ENCODE data around the gene C2CD2. TPM values are rescaled to one million over a fixed set of nuclear protein-coding genes. Genes with fewer than 3 reads are reported as not detected.
"Not testable (repeated sequence)": the region's sequence is repeated elsewhere in the genome, so short reads cannot be mapped to it uniquely, and the experiment has no call there.

The C2CD2 gene
- total RNA-seq, 1 donor: 5.6 TPM

DNA sequence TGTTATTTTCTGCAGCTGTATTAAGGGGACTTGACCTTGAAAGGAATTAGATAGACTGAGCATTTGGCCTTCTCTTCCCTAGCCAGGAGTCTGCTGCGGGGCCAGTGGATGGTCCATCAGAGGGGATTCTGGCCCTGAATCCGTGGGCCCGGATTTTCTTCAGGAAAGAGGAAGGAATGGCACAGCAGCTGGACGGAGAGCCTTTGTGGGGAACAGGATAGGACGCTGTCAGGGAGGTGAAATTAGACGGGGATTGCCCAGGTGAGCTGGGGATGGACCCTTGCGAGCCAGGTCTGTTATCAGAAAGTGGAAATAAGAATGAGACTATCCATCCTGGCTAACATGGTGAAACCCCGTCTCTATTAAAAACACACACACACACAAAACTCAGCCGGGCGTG, 1.7 kb upstream of the C2CD2 start:
- Histone ChIP-seq H3K4me3 (ENCODE audit: low read length) (no peak overlapping the region), H3K4me1 (ENCODE audit: insufficient read depth, low read length) (peaks cover 19% of the 10 kb centered on the region), H3K27me3 (ENCODE audit: insufficient read depth, low read length) (no peaks in the 10 kb centered on the region), H3K9me3 (ENCODE audit: low read depth, low read length) (no peaks in the 10 kb centered on the region)

DNA sequence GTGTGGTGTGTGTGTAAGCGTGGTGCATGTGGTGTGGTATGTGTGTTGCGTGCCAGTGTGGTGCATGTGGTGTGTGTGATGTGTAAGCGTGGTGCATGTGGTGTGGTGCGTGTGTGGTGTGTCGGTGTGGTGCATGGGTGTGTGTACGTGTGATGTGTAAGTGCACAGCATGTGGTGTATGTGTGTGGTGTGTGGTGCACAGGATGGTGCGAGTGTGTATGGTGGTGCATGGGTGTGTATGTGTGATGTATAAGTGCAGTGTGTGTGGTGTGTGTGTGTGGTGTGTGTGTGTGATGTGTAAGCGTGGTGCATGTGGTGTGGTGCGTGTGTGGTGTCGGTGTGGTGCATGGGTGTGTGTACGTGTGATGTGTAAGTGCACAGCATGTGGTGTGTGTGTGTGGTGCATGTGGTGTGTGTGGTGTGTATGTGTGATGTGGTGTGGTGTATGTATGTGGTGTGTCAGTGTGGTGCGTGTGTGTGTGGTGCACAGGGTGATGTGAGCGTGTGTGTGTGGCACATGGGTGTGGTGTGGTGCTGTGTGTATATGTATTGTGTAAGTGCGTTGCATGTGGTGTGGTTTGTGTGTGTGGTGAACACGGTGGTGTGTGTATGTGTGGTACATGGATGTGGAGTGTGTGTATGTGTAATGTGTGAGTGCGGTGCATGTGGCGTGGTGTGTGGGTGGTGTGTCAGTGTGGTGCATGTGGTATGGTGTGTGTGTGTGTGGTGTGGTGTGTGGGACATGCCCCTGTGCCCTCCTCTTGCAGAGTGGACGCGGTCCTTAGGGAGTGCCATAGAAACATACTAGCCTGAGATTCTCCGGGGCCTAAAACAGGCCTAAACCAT, 1.1 kb upstream of the C2CD2 start:
- no peaks in the 10 kb centered on the region for H3K9me3 ChIP-seq (ENCODE audit: low read depth, low read length)
- no peak overlapping the region for H3K4me3 ChIP-seq (ENCODE audit: low read length)
- H3K4me1 ChIP-seq (ENCODE audit: insufficient read depth, low read length): peaks cover 19% of the 10 kb centered on the region
- no peaks in the 10 kb centered on the region for H3K27me3 ChIP-seq (ENCODE audit: insufficient read depth, low read length)

DNA sequence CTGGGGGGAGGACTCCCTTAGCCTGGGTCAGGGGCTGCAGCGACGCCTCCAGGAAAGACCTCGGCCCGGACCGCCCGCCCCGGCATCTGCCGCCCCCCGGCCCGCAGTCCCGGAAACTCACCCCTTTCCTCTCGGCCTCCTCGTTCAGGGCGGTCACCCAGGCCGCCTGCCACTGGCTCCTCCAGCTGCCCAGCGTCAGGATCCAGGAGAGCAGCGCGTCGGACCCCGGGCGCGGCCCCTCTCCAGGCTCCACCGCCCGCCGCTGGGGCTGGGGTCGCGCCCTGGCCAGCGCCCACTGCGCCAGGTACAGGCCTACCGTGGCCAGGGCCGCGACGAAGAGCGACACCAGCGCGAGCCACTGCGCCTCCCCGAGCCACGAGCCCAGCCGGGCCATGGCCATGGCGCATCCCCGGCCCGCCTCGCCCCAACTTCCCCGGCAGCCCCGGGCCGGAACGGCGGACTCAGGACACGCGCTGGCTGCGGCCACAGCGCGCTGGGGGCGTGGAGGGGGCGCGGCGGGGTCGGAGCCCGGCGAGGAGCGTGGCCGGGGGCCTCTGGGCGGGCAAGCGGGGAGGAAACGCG, 478 bp downstream of the C2CD2 start:
- H3K4me3 ChIP-seq (ENCODE audit: low read length): peak overlapping the region; percentile 29

DNA sequence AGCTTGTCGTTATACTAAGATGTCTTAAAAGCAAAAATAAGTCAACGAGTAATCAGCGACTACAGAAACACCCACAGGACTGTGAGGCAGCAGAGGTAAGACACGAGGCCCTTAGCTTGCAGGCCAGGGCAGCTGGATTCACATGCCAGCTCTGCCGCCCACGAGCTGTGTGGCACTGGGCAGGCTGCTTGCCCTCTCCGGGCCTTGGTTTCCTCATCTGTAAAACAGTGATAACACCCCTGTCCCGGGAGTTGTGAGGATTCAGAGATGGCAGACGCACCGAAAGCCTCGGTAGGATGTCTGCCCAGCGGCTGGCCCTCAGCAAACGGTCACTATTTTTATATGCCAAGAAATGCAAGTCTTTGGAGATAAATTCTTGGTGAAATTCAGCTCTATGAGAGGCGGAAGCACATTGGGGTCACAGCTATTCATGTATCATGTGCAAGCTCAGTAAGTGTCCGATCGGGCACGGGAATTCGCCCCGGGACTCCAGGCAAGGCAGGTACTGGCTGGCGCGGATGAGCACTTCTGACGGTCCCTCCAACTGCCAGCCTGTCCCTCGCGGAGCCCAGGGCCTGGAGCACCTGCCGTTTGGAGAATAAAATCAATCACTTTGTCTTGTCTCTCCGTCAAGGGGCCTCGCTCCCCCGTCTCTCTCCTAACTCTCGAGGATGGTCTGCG, 1.1 kb downstream of the C2CD2 start:
- Histone ChIP-seq H3K27me3 (ENCODE audit: insufficient read depth, low read length) (no peaks in the 10 kb centered on the region), H3K4me1 (ENCODE audit: insufficient read depth, low read length) (peaks cover 19% of the 10 kb centered on the region), H3K4me3 (ENCODE audit: low read length) (peak overlapping the region; percentile 29), H3K9me3 (ENCODE audit: low read depth, low read length) (no peaks in the 10 kb centered on the region)

More for the DNA sequence above, 478 bp downstream of the C2CD2 start:
- Histone ChIP-seq H3K4me1 (ENCODE audit: insufficient read depth, low read length) (peaks cover 19% of the 10 kb centered on the region), H3K27me3 (ENCODE audit: insufficient read depth, low read length) (no peaks in the 10 kb centered on the region), H3K9me3 (ENCODE audit: low read depth, low read length) (no peaks in the 10 kb centered on the region)

DNA sequence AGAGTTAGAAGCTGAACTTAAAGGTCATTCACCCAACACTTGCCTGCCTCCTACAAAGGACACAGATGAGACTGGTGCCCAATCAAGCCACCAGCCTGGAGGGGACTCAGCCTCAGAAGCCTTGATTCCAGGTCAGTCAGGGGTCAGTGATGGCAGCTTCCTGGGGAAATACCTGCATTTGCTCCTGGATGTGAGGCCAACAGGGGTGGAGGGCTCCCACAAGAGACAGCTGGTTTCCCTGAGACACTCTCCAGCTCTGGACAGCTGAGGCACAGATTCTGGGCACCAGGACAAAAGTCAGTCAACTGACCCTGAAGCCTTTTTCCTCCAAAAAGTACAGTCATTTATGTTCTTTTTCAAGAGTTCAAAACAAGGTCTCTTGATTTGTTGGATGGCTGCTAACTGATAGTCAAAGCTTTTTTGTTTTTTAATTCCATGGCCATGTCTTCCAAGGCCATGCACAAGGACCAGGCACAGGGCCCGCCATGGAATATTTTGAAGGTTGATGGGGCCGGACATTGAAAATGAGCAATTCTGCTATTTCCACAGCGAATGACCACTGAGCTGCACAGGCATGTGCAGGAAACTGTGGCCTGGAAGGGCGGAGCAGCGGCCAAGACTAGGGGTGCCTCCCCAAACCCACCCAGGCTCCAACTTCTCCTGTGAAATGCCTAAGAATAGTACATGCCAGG, 1.8 kb downstream of the C2CD2 start:
- no peak overlapping the region for H3K4me3 ChIP-seq (ENCODE audit: low read length)

DNA sequence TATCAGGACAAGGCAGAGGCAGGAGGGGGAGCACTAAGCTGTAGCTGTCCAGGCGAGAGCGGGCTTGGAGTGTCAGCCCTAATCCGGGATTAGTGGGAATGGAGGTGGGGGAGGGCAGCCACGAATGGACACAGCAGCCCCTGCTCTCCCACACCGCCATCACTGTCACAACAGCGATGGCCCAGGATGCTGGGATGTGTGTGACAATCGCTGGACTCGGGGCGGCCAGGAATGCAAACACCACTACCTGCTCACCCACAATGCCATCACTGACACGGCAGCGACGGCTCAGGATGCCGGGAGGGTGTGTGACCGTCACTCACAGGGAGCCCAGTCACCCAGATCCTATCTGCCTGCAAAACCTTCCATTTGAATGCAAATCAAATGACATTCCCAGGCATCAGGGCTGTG, 2.9 kb downstream of the C2CD2 start:
- Histone ChIP-seq H3K4me3 (ENCODE audit: low read length) (no peak overlapping the region), H3K4me1 (ENCODE audit: insufficient read depth, low read length) (peaks cover 19% of the 10 kb centered on the region), H3K9me3 (ENCODE audit: low read depth, low read length) (no peaks in the 10 kb centered on the region), H3K27me3 (ENCODE audit: insufficient read depth, low read length) (no peaks in the 10 kb centered on the region)

More for the DNA sequence above, 1.8 kb downstream of the C2CD2 start:
- no peaks in the 10 kb centered on the region for H3K9me3 ChIP-seq (ENCODE audit: low read depth, low read length)
- no peaks in the 10 kb centered on the region for H3K27me3 ChIP-seq (ENCODE audit: insufficient read depth, low read length)
- H3K4me1 ChIP-seq (ENCODE audit: insufficient read depth, low read length): peaks cover 19% of the 10 kb centered on the region

DNA sequence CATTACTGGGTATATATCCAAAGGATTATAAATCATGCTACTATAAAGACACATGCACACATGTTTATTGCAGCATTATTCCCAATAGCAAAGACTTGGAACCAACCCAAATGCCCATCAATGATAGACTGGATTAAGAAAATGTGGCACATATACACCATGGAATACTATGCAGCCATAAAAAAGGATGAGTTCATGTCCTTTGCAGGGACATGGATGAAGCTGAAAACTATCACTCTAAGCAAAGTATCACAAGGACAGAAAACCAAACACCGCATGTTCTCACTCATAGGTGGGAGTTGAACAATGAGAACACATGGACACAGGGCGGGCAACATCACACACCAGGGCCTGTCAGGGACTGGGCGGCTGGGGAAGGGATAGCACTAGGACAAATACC, 4.2 kb downstream of the C2CD2 start:
- H3K27me3 ChIP-seq (ENCODE audit: insufficient read depth, low read length); H3K4me3 ChIP-seq (ENCODE audit: low read length); H3K9me3 ChIP-seq (ENCODE audit: low read depth, low read length): not testable (repeated sequence)
- peaks cover 19% of the 10 kb centered on the region for H3K4me1 ChIP-seq (ENCODE audit: insufficient read depth, low read length)

DNA sequence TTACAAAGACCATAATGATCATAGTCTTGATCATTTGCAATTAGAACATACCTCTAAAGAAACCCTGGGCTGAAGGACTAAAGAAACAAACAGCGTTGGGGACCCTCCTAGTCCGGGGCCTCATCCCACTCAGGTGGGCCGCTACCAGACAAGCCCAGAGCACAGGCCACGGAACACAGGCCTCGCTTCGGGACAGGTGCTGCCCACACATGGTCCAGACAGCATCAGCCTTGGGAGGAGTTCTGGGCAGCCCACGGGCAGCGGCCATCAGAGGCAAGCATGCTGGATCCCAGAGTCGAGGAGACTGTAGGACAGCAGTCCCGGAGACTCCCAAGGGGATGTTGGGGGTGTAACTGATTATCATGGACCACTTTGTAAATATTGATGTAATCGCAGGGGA, 4.9 kb downstream of the C2CD2 start:
- Histone ChIP-seq H3K9me3 (ENCODE audit: low read depth, low read length) (no peaks in the 10 kb centered on the region), H3K4me1 (ENCODE audit: insufficient read depth, low read length) (peaks cover 15% of the 10 kb centered on the region), H3K4me3 (ENCODE audit: low read length) (no peak overlapping the region), H3K27me3 (ENCODE audit: insufficient read depth, low read length) (no peaks in the 10 kb centered on the region)

DNA sequence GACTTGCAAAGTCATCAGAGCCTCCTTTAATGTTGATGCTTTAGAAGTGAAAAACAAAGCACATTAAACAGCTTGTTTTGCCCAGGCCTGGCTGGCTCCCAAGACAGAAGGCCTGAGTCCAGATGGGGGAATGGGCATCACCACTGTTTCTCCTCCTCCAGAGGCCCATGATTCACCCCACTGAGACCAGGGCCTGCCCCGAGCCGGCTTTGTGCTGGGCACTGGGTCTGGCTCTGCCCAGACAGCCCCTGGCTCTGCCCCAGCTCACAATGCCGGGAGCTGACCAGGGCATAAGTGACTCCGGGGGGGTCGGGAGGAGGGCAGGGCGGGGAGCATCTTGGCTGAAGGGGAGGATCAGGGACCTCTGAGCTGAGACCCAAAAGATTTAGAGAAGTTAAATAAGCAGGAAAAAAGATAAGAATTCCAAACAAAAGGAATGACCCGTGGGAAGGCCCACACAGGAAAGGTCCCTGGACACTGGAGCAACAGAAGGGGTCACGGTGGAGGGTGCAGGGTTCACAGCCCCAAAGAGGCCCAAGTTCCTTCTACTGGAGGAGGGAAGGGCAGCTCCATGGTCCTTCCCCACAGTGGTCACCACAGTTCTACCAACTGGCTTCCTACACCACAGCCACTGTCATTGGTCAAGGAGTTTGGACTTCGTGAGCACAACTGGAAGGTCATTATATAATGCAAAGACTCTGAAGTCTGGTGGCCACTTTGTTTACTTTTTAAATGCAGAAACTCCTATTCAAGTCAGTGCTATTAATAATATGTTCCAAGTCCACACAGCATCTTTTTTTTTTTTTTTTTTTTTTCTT, 5.5 kb downstream of the C2CD2 start:
- peaks cover 13% of the 10 kb centered on the region for H3K4me1 ChIP-seq (ENCODE audit: insufficient read depth, low read length)
- no peak overlapping the region for H3K4me3 ChIP-seq (ENCODE audit: low read length)
- no peaks in the 10 kb centered on the region for H3K27me3 ChIP-seq (ENCODE audit: insufficient read depth, low read length)
- no peaks in the 10 kb centered on the region for H3K9me3 ChIP-seq (ENCODE audit: low read depth, low read length)

DNA sequence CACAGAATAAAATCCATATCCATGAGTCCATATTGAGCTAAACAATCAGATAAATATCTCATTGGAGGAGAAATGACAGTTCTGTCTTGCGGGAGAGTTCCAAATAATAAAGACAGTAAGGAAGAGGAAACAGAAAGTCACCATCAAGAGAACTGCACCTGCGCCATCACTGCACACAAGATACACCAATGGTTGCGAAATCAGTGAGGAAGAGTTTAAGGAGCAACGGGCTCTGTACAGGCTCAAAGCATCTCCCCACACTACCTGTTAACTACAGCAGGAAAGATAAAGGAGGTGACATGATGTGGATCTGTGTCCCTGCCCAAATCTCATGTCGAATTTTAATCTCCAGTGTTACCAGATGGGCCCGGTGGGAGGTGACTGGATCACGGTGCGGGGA, 7.8 kb downstream of the C2CD2 start:
- H3K27me3 ChIP-seq (ENCODE audit: insufficient read depth, low read length): no peaks in the 10 kb centered on the region
- no peaks in the 10 kb centered on the region for H3K4me1 ChIP-seq (ENCODE audit: insufficient read depth, low read length)
- no peaks in the 10 kb centered on the region for H3K9me3 ChIP-seq (ENCODE audit: low read depth, low read length)
- H3K4me3 ChIP-seq (ENCODE audit: low read length): no peak overlapping the region

DNA sequence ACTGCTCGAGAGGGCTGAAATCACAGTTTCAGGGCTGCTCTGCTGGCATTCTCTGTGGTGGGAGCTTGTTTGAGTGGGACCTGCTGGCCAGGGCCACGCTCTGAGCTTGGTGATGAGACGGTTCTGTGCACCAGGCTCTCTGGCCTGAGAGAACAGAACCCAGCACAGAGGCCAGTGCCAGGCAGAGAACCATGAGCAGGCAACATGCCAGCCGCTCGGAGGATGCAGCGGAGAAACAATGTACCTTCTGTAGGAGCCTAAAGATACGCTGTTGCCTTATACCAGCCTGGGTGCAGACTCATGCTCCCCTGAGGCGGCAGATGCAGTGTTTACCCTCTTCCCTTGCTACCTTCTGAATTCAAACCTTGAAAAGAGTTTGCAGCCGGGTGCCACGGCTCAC, 10.0 kb downstream of the C2CD2 start:
- Histone ChIP-seq H3K27me3 (ENCODE audit: insufficient read depth, low read length) (no peaks in the 10 kb centered on the region), H3K4me3 (ENCODE audit: low read length) (no peak overlapping the region), H3K4me1 (ENCODE audit: insufficient read depth, low read length) (no peaks in the 10 kb centered on the region), H3K9me3 (ENCODE audit: low read depth, low read length) (no peaks in the 10 kb centered on the region)

DNA sequence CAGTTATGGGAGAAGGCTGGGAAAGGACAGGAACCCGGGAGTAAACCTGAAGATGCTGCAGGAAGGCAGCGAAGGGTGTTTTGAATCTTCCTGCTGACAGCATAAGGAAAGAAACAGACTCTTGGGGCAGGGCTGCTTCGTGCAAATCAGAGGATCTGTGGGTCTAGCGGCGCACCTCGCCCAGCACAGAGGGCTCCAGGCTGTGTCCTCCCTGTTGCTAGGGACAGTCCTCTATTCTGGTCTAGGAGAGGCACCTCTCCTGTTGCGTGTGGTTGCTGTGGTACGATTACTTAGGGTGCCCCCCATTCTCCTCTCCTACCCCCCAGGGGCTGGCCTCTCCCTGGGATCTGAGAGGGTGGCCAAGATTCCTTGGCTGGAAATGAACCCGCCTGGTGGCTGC, 11.4 kb downstream of the C2CD2 start:
- no peaks in the 10 kb centered on the region for H3K4me1 ChIP-seq (ENCODE audit: insufficient read depth, low read length)
- H3K9me3 ChIP-seq (ENCODE audit: low read depth, low read length): no peaks in the 10 kb centered on the region
- no peak overlapping the region for H3K4me3 ChIP-seq (ENCODE audit: low read length)
- no peaks in the 10 kb centered on the region for H3K27me3 ChIP-seq (ENCODE audit: insufficient read depth, low read length)

DNA sequence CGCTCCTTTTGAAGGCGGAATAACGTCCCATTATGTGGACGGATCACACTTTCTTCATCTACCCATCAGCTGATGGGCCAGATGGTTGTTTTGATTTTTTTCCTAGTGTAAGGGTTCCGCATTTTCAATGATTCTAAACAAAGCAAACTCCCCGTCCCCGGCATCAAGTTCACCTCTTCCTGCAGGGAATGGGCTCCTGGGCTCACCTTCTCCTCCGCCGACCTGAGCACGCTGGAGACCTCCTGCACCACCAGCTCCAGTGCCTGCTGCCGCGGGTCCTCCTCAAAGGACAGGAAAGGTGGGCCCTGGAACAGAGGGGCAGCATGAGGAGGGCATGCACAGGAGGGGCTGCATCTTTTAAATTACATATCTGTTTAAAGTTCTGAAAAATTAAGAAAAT, 11.9 kb downstream of the C2CD2 start:
- H3K9me3 ChIP-seq (ENCODE audit: low read depth, low read length): no peaks in the 10 kb centered on the region
- H3K4me3 ChIP-seq (ENCODE audit: low read length): no peak overlapping the region
- H3K4me1 ChIP-seq (ENCODE audit: insufficient read depth, low read length): no peaks in the 10 kb centered on the region
- H3K27me3 ChIP-seq (ENCODE audit: insufficient read depth, low read length): no peaks in the 10 kb centered on the region

DNA sequence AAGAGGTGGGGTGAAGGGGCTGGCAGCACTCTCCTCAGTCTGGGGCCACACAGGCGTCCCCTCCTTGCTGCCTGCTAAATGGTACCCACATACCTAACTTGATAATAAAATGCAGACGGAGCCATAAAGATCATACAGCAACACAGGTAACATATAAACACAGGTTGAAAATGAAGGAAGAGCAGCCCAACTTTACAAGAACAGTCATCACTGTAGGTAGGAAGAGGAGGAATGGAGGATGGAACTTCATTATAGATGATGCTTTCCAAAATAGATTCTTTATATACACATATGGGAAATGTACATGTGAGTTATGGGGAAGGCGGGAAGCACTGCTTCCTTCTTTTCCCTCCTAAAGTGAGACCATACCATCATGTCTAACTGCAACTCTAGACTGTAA, 13.4 kb downstream of the C2CD2 start:
- Histone ChIP-seq H3K27me3 (ENCODE audit: insufficient read depth, low read length) (no peaks in the 10 kb centered on the region), H3K4me1 (ENCODE audit: insufficient read depth, low read length) (no peaks in the 10 kb centered on the region), H3K4me3 (ENCODE audit: low read length) (no peak overlapping the region), H3K9me3 (ENCODE audit: low read depth, low read length) (no peaks in the 10 kb centered on the region)
